H1 (cell line): ENCODE measurements around the gene CDH19. TPM values are rescaled to one million over a fixed set of nuclear protein-coding genes. Genes with fewer than 3 reads are reported as not detected.

ENCODE experiments used
- CTCF ChIA-PET: fragments of 300-600 bp; sonication (Branson Sonifier 250); formaldehyde crosslinking; loops from one replicate; lab custom pipeline; 2021; ENCODE audit not compliant: partially characterized antibody; lab: Charles Lee
- POLR2A ChIA-PET: fragments of 300-600 bp; sonication (Branson Sonifier 250); formaldehyde crosslinking; loops from one replicate; lab custom pipeline; 2021; ENCODE audit warnings: inconsistent platforms; ENCODE audit not compliant: partially characterized antibody; lab: Charles Lee
- DNase-seq, 2 experiments: peaks; one replicate each; pipeline versions ENCODE4 v3.0.0 to v3.0.0-alpha.2; 2010 to 2022; ENCODE audit warnings: low spot score in 2 of 2, low read depth in 1 of 2, mixed read lengths in 1 of 2
- FAIRE-seq: peaks from 2 replicates; lab custom pipeline; 2011; peaks lifted over from hg19 to GRCh38; lab: Jason Lieb, UNC
- H2AFZ ChIP-seq: 2 replicates; pipeline ENCODE4 v1.8.1; 2012; ENCODE audit warnings: low read length, inconsistent platforms
- H2AK5ac ChIP-seq: 2 replicates; pipeline ENCODE4 v1.6.1; 2013; ENCODE audit warnings: low read depth, low read length
- H2BK120ac ChIP-seq: replicated peaks from 2 replicates; pipeline ENCODE3; 2013; ENCODE audit warnings: low read depth, low read length, inconsistent platforms
- H2BK12ac ChIP-seq: 2 replicates; pipeline ENCODE4 v1.6.1; 2013; ENCODE audit warnings: low read depth, low read length
- H2BK15ac ChIP-seq: 2 replicates; pipeline ENCODE4 v1.6.1; 2013; ENCODE audit warnings: low read length
- H2BK20ac ChIP-seq: 2 replicates; pipeline ENCODE4 v1.6.1; 2013; ENCODE audit warnings: low read length
- H2BK5ac ChIP-seq: 2 replicates; pipeline ENCODE4 v1.6.1; 2013; ENCODE audit warnings: low read depth, low read length
- H3K14ac ChIP-seq: 2 replicates; pipeline ENCODE4 v1.6.1; 2013; ENCODE audit warnings: inconsistent platforms; ENCODE audit not compliant: insufficient read length
- H3K18ac ChIP-seq: 2 replicates; pipeline ENCODE4 v1.6.1; 2013; ENCODE audit warnings: low read length; ENCODE audit errors: extremely low read depth
- H3K23ac ChIP-seq: 2 replicates; pipeline ENCODE4 v1.6.1; 2013; ENCODE audit warnings: inconsistent platforms; ENCODE audit not compliant: insufficient read length
- H3K23me2 ChIP-seq: 2 replicates; pipeline ENCODE4 v1.6.1; 2013; ENCODE audit warnings: low read depth, low read length
- H3K27ac ChIP-seq: 2 replicates; pipeline ENCODE4 v1.6.1; 2011; ENCODE audit warnings: low read depth, low read length, inconsistent platforms
- H3K27me3 ChIP-seq, 4 experiments: replicated peaks in 1 of 4; 1 replicate in 1 of 4; 2 replicates in 3 of 4; pipeline versions ENCODE4 v1.6.1 to v1.8.1; 2011 to 2013; ENCODE audit warnings: low read length in 3 of 4, mild to moderate bottlenecking in 3 of 4, inconsistent platforms in 2 of 4, mixed read lengths in 2 of 4, moderate library complexity in 1 of 4; ENCODE audit not compliant: control insufficient read depth in 3 of 4, insufficient read depth in 3 of 4; ENCODE audit errors: extremely low read depth in 1 of 4
- H3K36me3 ChIP-seq, 4 experiments: 2 replicates each; pipeline versions ENCODE4 v1.6.1 to v1.8.1; 2011 to 2013; ENCODE audit warnings: mild to moderate bottlenecking in 4 of 4, low read length in 3 of 4, moderate library complexity in 2 of 4, control low read depth in 1 of 4, inconsistent platforms in 1 of 4; ENCODE audit not compliant: insufficient read depth in 4 of 4, control insufficient read depth in 2 of 4
- H3K4ac ChIP-seq: replicated peaks from 2 replicates; pipeline ENCODE3; 2013; ENCODE audit warnings: low read length, low read depth, mixed read lengths, inconsistent platforms; ENCODE audit not compliant: insufficient read length
- H3K4me1 ChIP-seq, 4 experiments: replicated peaks in 1 of 4; 1 replicate in 1 of 4; 2 replicates in 3 of 4; pipeline versions ENCODE4 v1.6.1 to v1.8.1; 2011 to 2013; ENCODE audit warnings: low read length in 3 of 4, inconsistent platforms in 2 of 4, mixed read lengths in 1 of 4; ENCODE audit not compliant: insufficient read depth in 4 of 4, control insufficient read depth in 3 of 4
- H3K4me2 ChIP-seq, 2 experiments: 2 replicates each; pipeline versions ENCODE4 v1.6.1 to v1.8.1; 2011 to 2013; ENCODE audit warnings: low read depth in 2 of 2, low read length in 2 of 2, control low read depth in 1 of 2, inconsistent platforms in 1 of 2, mild to moderate bottlenecking in 1 of 2; ENCODE audit not compliant: insufficient read depth in 1 of 2
- H3K4me3 ChIP-seq, 4 experiments: fragments of 200-600, 300-600 bp in 1 of 4; sonication (generic), shearing (Covaris generic), sonication (Bioruptor Twin) in 1 of 4; 2 replicates each; pipeline versions ENCODE4 v1.5.1 to v1.8.1; 2011 to 2016; ENCODE audit warnings: low read length in 4 of 4, low read depth in 3 of 4, control low read depth in 2 of 4, inconsistent platforms in 2 of 4, mild to moderate bottlenecking in 2 of 4, mixed read lengths in 1 of 4, moderate library complexity in 1 of 4; ENCODE audit not compliant: insufficient read depth in 2 of 4; ENCODE audit errors: extremely low read depth in 1 of 4
- H3K56ac ChIP-seq: replicated peaks from 2 replicates; pipeline ENCODE3; 2013; ENCODE audit warnings: low read depth, mild to moderate bottlenecking, mixed read lengths, low read length, inconsistent platforms; ENCODE audit not compliant: insufficient read length
- H3K79me1 ChIP-seq: 2 replicates; pipeline ENCODE4 v1.6.1; 2013; ENCODE audit warnings: low read depth, low read length, control low read depth
- H3K79me2 ChIP-seq, 2 experiments: 2 replicates each; pipeline versions ENCODE4 v1.6.1 to v1.8.1; 2012 to 2013; ENCODE audit warnings: low read length in 2 of 2, mild to moderate bottlenecking in 2 of 2, inconsistent platforms in 1 of 2; ENCODE audit not compliant: insufficient read depth in 2 of 2, control insufficient read depth in 1 of 2
- H3K9ac ChIP-seq, 4 experiments: replicated peaks in 1 of 4; 1 replicate in 1 of 4; 2 replicates in 3 of 4; pipeline versions ENCODE4 v1.6.1 to v1.8.1; 2011 to 2013; ENCODE audit warnings: low read depth in 3 of 4, low read length in 3 of 4, control low read depth in 2 of 4, mild to moderate bottlenecking in 2 of 4, moderate library complexity in 2 of 4, inconsistent platforms in 1 of 4; ENCODE audit errors: extremely low read depth in 1 of 4
- H3K9me3 ChIP-seq, 2 experiments: 2 replicates each; pipeline versions ENCODE4 v1.6.1 to v1.8.1; 2012 to 2013; ENCODE audit warnings: mild to moderate bottlenecking in 2 of 2, moderate library complexity in 2 of 2, control low read depth in 1 of 2, inconsistent platforms in 1 of 2, low read depth in 1 of 2, low read length in 1 of 2, mixed read lengths in 1 of 2; ENCODE audit not compliant: insufficient read depth in 2 of 2
- H4K20me1 ChIP-seq, 2 experiments: replicated peaks in 1 of 2; 2 replicates each; pipeline versions ENCODE3 to v1.8.1; 2011 to 2013; ENCODE audit warnings: inconsistent platforms in 2 of 2, low read length in 2 of 2, mild to moderate bottlenecking in 1 of 2; ENCODE audit not compliant: insufficient read depth in 2 of 2, control insufficient read depth in 1 of 2
- H4K5ac ChIP-seq: 2 replicates; pipeline ENCODE4 v1.6.1; 2013; ENCODE audit warnings: low read length, low read depth, mixed read lengths, inconsistent platforms; ENCODE audit not compliant: insufficient read length
- H4K8ac ChIP-seq: 2 replicates; pipeline ENCODE4 v1.8.0; 2013; ENCODE audit warnings: mild to moderate bottlenecking, moderate library complexity, low read length, inconsistent platforms; ENCODE audit not compliant: insufficient read depth; ENCODE audit errors: extremely low read depth
- H4K91ac ChIP-seq: replicated peaks from 2 replicates; pipeline ENCODE3; 2013; ENCODE audit warnings: low read length, mixed read lengths, inconsistent platforms; ENCODE audit not compliant: insufficient read length
- SUZ12 ChIP-seq: fragments of 200-600 bp; sonication (generic); IDR thresholded peaks from 2 replicates; pipeline ENCODE4 v1.6.1; 2012; ENCODE audit warnings: mild to moderate bottlenecking, inconsistent platforms, low read length, moderate library complexity, mixed read lengths
- WGBS, 2 experiments: shearing (Covaris generic) in 1 of 2; methylation state at CpG; one replicate each; pipeline versions ENCODE4 v1.1.6 to v1.1.7; 2013 to 2015; ENCODE audit warnings: low lambda C conversion rate in 2 of 2, mixed read lengths in 2 of 2, inconsistent platforms in 1 of 2, low coverage in 1 of 2, missing lambda C conversion rate in 1 of 2; ENCODE audit not compliant: insufficient replicate concordance in 2 of 2, insufficient coverage in 1 of 2, insufficient read length in 1 of 2; ENCODE audit errors: extremely low coverage in 1 of 2, missing lambda C conversion rate in 1 of 2; 5-methylcytosine and 5-hydroxymethylcytosine counted together
- polyA plus RNA-seq, 7 experiments: library from polyadenylated mRNA; depleted of rRNA in 3 of 7; stranded (reverse) in 5 of 7; unstranded in 2 of 7; fragments of >200 nt in 5 of 7; fragments of 200-250 nt in 2 of 7; gene quantifications; 1 replicate in 5 of 7; 2 replicates in 1 of 7; 4 replicates in 1 of 7; pipeline versions ENCODE4 v1.2.1 to v1.2.3, GENCODE V29; 2011 to 2013; ENCODE audit warnings: missing spikeins in 2 of 7, mixed read lengths in 2 of 7
- total RNA-seq: library from RNA; stranded (reverse); fragmentation: NEBNext Ultra II Directional; extraction: Animal tissue kit (Norgen Biotek cat#: 25700); gene quantifications from 2 replicates; pipeline ENCODE4 v1.2.1, GENCODE V29; 2021

Gene CDH19
- total and polyA plus RNA-seq, 2 of the 8 experiments (the other 6 are each of a cell fraction or from before 2014, with no cell fraction given) = not detected

DNA sequence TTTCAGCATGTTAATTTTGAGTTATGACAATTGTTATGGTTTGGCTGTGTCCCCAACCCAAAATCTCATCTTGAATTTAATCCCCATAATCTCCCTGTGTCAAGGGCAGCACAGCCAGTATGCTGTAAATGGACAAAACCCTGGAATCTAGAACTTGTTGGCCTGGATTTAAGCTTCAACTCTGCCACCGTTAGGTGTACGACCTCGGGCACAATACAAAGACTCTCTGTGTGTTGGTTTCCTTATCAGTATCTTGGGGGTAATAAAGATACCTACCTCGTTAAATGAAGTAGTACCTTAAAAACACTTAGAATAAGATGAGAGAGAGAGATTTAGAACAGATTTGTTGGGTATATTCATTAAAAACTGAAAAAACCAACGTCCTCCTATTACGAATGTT, 106.5 kb downstream of the CDH19 start:
- no peak overlapping the region for H3K27ac ChIP-seq
- no peak overlapping the region for H2BK20ac ChIP-seq
- WGBS, 2 experiments = 89% methylated on average over 6 of the region's 6 CpGs; no CpG with 5 or more reads in 1 of the 2 experiments
- H3K4ac ChIP-seq = no peak overlapping the region
- ChIA-PET CTCF (interaction anchor here (0.7 to 1.4 kb wide), 3 partner anchors 14 to 529 kb away, joined by 3 to 4 read pairs (median 3); no protein-coding TSS in a partner anchor), POLR2A (no interaction called here)
- H2BK5ac ChIP-seq = no peak overlapping the region
- peaks cover 0 to 2% (median 0%) of the 10 kb centered on the region in 4 experiments; a peak in 1 of 7 replicates for H3K27me3 ChIP-seq
- H2AFZ ChIP-seq = no peak overlapping the region
- peak overlapping the region; percentile 80; the same call in 1 of the 2 replicates for H4K8ac ChIP-seq
- H3K56ac ChIP-seq = no peak overlapping the region
- H3K4me1 ChIP-seq = no peaks in the 10 kb centered on the region
- DNase-seq = no peak
- H3K23me2 ChIP-seq = no peaks in the 10 kb centered on the region
- no peaks in the 10 kb centered on the region for H3K9me3 ChIP-seq
- H3K79me1 ChIP-seq = no peaks in the 10 kb centered on the region
- no peak for FAIRE-seq
- H3K23ac ChIP-seq = no peak overlapping the region
- no peak overlapping the region for H3K14ac ChIP-seq
- no peak overlapping the region for H3K18ac ChIP-seq
- no peak for TF ChIP-seq SUZ12
- no peak overlapping the region for H2AK5ac ChIP-seq
- H2BK15ac ChIP-seq = no peak overlapping the region
- no peak overlapping the region for H2BK120ac ChIP-seq
- H3K4me2 ChIP-seq = no peak overlapping the region
- no peak overlapping the region for H2BK12ac ChIP-seq
- no peak overlapping the region for H3K9ac ChIP-seq
- H3K36me3 ChIP-seq = no peaks in the 10 kb centered on the region
- H4K5ac ChIP-seq = no peak overlapping the region
- H3K79me2 ChIP-seq = no peaks in the 10 kb centered on the region
- H4K91ac ChIP-seq = no peak overlapping the region
- H4K20me1 ChIP-seq = no peaks in the 10 kb centered on the region
- no peak overlapping the region for H3K4me3 ChIP-seq
